ENCODE results near the gene CSGALNACT2. TPM values are rescaled to one million over a fixed set of nuclear protein-coding genes. Genes with fewer than 3 reads are reported as not detected.

The CSGALNACT2 gene
- total RNA-seq, 2 experiments from 2014 or later: 13.2 to 33.6 TPM

DNA sequence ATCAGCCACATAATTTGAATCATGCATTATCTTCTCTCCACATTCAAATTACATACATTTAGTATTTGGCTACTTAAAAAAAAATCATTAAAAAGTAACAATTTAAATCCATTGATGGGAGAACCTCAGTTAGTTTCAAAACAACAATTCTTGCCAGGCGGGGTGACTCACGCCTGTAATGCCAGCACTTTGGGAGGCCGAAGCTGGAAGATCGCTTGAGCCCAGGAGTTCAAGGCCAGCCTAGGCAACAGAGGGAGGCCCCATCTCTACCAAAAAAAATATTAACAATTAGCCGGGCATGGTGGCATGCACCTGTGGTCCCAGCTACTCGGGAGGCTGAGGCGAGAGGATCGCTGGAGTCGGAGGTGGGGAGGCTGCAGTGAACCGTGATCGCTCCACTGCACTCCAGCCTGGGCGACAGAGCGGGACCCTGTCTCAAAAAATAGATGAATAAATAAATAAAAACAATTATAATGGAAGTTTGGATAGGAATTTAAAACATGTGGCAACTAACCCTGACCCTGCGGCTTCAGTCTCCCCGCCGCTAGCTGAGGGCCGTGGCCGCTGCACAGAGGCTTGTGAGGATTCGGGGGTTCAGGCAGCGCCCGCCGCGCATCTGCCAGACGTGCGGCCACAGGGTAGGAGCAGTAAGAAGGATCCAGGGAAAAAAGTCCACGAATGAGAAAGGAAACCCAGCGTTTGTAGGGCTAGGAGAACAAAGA lies 1.1 kb upstream of the CSGALNACT2 start:
- Histone ChIP-seq H2AFZ (ENCODE audit: low read length) (peak overlapping the region; percentile 46; the same call in 1 of the 2 replicates), H3K27ac (ENCODE audit: low read depth, low read length, poor library complexity, severe bottlenecking) (peak overlapping the region; percentile 83), H3K9me2 (ENCODE audit: insufficient read depth, low read length) (no peaks in the 10 kb centered on the region), H3K36me3 (ENCODE audit: insufficient read depth, low read length) (no peaks in the 10 kb centered on the region), H3K4me2 (ENCODE audit: low read length) (peak overlapping the region; percentile 89), H3K4me3 (ENCODE audit: low read depth, low read length, poor library complexity, severe bottlenecking) (peak overlapping the region; percentile 92), H3K4me1 (ENCODE audit: insufficient read depth, low read length, poor library complexity, severe bottlenecking) (peaks cover 80% of the 10 kb centered on the region), H3K9me3 (ENCODE audit: low read length) (no peaks in the 10 kb centered on the region), H4K20me1 (ENCODE audit: insufficient read depth, low read length) (peaks cover 8% of the 10 kb centered on the region; the same call in 1 of the 2 replicates), H3K79me2 (ENCODE audit: insufficient read depth, low read depth, low read length) (peaks cover 49% of the 10 kb centered on the region)
- TF ChIP-seq, protein P1, sequence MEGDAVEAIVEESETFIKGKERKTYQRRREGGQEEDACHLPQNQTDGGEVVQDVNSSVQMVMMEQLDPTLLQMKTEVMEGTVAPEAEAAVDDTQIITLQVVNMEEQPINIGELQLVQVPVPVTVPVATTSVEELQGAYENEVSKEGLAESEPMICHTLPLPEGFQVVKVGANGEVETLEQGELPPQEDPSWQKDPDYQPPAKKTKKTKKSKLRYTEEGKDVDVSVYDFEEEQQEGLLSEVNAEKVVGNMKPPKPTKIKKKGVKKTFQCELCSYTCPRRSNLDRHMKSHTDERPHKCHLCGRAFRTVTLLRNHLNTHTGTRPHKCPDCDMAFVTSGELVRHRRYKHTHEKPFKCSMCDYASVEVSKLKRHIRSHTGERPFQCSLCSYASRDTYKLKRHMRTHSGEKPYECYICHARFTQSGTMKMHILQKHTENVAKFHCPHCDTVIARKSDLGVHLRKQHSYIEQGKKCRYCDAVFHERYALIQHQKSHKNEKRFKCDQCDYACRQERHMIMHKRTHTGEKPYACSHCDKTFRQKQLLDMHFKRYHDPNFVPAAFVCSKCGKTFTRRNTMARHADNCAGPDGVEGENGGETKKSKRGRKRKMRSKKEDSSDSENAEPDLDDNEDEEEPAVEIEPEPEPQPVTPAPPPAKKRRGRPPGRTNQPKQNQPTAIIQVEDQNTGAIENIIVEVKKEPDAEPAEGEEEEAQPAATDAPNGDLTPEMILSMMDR (conservative IDR thresholded peaks at IDR 0.05; ENCODE audit: low read length): no peak
- no peak for TF ChIP-seq EZH2phosphoT487 (IDR thresholded peaks at IDR 0.05; ENCODE audit: borderline replicate concordance, low read depth, low read length)
- no TSS peak for BruUV-seq (replicated peaks)
- ChIA-PET POLR2A (interaction anchor here (0.7 to 1.0 kb wide), 2 partner anchors 14 to 312 kb away, joined by 3 to 4 read pairs; no protein-coding TSS in a partner anchor), CTCF (ENCODE audit: unreplicated experiment) (no interaction called here)
- intact Hi-C loops (cut with micrococcal nuclease; ENCODE audit: unreplicated experiment): loop anchor here (10.0 kb wide), 2 partner anchors 502 to 582 kb away; partner anchors contain the start of gene ZNF33B
- no peak for DNase-seq (ENCODE audit: low spot score)

DNA sequence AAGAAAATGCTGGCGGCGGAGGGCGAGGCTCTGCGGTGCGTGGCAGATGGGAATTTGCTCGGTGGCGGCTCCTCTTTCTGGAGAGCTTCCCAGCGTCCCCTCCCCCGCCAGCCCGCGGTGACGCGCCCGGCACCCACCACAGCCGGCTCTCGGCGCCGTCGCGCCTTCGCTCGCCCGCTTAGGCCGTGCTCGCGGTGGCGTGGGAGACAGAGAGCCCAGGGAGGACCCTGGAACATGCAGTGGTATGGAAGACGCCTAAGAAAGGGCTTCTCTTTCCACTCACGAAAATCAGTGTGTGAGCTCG lies 576 bp upstream of the CSGALNACT2 start:
- Histone ChIP-seq H3K4me2 (ENCODE audit: low read length) (peak overlapping the region; percentile 89), H4K20me1 (ENCODE audit: insufficient read depth, low read length) (peaks cover 12% of the 10 kb centered on the region; the same call in 1 of the 2 replicates), H3K9me2 (ENCODE audit: insufficient read depth, low read length) (no peaks in the 10 kb centered on the region), H3K27ac (ENCODE audit: low read depth, low read length, poor library complexity, severe bottlenecking) (peak overlapping the region; percentile 83), H3K79me2 (ENCODE audit: insufficient read depth, low read depth, low read length) (peaks cover 54% of the 10 kb centered on the region), H3K4me1 (ENCODE audit: insufficient read depth, low read length, poor library complexity, severe bottlenecking) (peaks cover 80% of the 10 kb centered on the region), H3K36me3 (ENCODE audit: insufficient read depth, low read length) (no peaks in the 10 kb centered on the region), H2AFZ (ENCODE audit: low read length) (peak overlapping the region; percentile 46), H3K4me3 (ENCODE audit: low read depth, low read length, poor library complexity, severe bottlenecking) (peak overlapping the region; percentile 92), H3K9me3 (ENCODE audit: low read length) (no peaks in the 10 kb centered on the region)
- POLR2A ChIA-PET: interaction anchor here (1.0 to 2.1 kb wide), 3 partner anchors 14 to 64 kb away, joined by 4 to 8 read pairs (median 7); no protein-coding TSS in a partner anchor
- intact Hi-C loops (cut with micrococcal nuclease; ENCODE audit: unreplicated experiment): loop anchor here (2.0 to 10.0 kb wide), 3 partner anchors 259 to 583 kb away; partner anchors contain the start of gene ZNF33B
- TF ChIP-seq, protein P1 (conservative IDR thresholded peaks at IDR 0.05; ENCODE audit: low read length): no peak
- no peak for TF ChIP-seq EZH2phosphoT487 (IDR thresholded peaks at IDR 0.05; ENCODE audit: borderline replicate concordance, low read depth, low read length)
- CTCF ChIA-PET (ENCODE audit: unreplicated experiment): no interaction called here
- BruUV-seq (replicated peaks): TSS peak; percentile 74
- DNase-seq (ENCODE audit: low spot score): peak; percentile 40
